ENCODE data around the gene KRTAP9-2. TPM values are rescaled to one million over a fixed set of nuclear protein-coding genes. Genes with fewer than 3 reads are reported as not detected.
"Not testable (repeated sequence)": the region's sequence is repeated elsewhere in the genome, so short reads cannot be mapped to it uniquely, and the experiment has no call there.

The KRTAP9-2 gene
- total RNA-seq, 4 donors from 2014 or later: 18.1 to 183 TPM; not detected in 2

DNA sequence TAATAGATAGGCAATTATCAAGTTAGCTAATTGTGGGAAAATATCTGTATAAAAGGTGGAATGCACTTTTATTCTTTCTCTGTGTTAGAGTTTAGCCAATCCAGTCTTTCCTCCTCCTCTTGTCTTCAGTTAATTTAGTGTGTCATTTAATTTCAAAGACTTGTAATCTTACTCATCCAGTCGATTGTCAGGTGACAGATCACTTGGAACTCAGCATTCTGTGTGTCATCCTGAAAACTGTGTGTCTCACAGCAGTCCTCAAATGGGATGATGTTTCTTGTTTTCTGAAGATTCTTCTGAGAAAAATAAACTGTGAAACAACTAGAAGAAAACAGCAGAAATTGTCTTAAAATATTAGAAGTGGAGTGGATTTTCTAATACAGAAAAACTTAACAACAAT, 41.4 kb upstream of the KRTAP9-2 start:
- no peak for TF ChIP-seq POLR2A (IDR thresholded peaks at IDR 0.05)
- TF ChIP-seq, protein P1, sequence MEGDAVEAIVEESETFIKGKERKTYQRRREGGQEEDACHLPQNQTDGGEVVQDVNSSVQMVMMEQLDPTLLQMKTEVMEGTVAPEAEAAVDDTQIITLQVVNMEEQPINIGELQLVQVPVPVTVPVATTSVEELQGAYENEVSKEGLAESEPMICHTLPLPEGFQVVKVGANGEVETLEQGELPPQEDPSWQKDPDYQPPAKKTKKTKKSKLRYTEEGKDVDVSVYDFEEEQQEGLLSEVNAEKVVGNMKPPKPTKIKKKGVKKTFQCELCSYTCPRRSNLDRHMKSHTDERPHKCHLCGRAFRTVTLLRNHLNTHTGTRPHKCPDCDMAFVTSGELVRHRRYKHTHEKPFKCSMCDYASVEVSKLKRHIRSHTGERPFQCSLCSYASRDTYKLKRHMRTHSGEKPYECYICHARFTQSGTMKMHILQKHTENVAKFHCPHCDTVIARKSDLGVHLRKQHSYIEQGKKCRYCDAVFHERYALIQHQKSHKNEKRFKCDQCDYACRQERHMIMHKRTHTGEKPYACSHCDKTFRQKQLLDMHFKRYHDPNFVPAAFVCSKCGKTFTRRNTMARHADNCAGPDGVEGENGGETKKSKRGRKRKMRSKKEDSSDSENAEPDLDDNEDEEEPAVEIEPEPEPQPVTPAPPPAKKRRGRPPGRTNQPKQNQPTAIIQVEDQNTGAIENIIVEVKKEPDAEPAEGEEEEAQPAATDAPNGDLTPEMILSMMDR (IDR thresholded peaks at IDR 0.05): no peak
- no peak overlapping the region for H3K4me3 ChIP-seq (ENCODE audit: low read depth, poor library complexity, severe bottlenecking)
- WGBS, 2 donors: 33 to 45% methylated on average over 1 of the region's 1 CpG
- intact Hi-C loops (cut with DNase I; ENCODE audit: low total_unique reads): no loop called here
- no peak for DNase-seq (ENCODE audit: low spot score in 2 of 2)

DNA sequence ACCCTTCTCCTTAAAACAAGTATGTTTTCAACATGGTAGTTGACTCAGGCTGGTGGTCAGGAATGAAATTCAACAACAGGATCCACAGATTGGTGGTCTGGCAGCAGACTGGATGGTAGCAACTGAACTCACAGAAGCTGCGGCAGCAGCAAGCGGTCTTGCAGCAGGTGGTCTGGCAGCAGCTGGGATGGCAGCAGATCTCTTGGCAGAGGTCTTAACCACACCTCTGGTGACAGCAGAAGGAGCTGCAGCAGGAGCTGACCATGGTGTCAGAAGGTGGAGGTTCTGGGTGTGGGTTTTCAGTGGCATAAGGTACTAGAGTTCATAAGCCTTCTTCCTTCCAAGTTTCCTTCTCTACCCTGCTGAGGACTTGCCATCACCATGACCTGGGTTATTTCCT, 39.6 kb upstream of the KRTAP9-2 start:
- no peak overlapping the region for H3K4me3 ChIP-seq (ENCODE audit: low read depth, poor library complexity, severe bottlenecking)
- WGBS, 2 donors: 60 to 80% methylated on average over 2 of the region's 2 CpGs
- DNase-seq (ENCODE audit: low spot score in 2 of 2): no peak
- no peak for TF ChIP-seq POLR2A (IDR thresholded peaks at IDR 0.05)
- TF ChIP-seq, protein P1 (IDR thresholded peaks at IDR 0.05): no peak
- intact Hi-C loops (cut with DNase I; ENCODE audit: low total_unique reads): no loop called here

DNA sequence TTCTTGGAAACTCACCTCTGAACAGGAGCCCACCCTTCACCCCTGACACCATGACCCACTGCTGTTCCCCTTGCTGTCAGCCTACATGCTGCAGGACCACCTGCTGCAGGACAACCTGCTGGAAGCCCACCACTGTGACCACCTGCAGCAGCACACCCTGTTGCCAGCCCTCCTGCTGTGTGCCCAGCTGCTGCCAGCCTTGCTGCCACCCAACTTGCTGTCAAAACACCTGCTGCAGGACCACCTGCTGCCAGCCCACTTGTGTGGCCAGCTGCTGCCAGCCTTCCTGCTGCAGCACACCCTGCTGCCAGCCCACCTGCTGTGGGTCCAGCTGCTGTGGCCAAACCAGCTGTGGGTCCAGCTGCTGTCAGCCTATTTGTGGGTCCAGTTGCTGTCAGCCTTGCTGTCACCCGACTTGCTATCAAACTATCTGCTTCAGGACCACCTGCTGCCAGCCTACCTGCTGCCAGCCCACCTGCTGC, 36.6 kb upstream of the KRTAP9-2 start, which contains the start of gene KRTAP9-1:
KRTAP9-1 (plus strand) TSS at position 51 of the 482 bp plus-strand sequence; CDS start at position 51, 0 bp downstream.
- intact Hi-C loops (cut with DNase I; ENCODE audit: low total_unique reads); H3K4me3 ChIP-seq (ENCODE audit: low read depth, poor library complexity, severe bottlenecking); DNase-seq (ENCODE audit: low spot score in 2 of 2): not testable (repeated sequence)
- 78 to 86% methylated on average over 1 of the region's 1 CpG for WGBS, 2 donors

DNA sequence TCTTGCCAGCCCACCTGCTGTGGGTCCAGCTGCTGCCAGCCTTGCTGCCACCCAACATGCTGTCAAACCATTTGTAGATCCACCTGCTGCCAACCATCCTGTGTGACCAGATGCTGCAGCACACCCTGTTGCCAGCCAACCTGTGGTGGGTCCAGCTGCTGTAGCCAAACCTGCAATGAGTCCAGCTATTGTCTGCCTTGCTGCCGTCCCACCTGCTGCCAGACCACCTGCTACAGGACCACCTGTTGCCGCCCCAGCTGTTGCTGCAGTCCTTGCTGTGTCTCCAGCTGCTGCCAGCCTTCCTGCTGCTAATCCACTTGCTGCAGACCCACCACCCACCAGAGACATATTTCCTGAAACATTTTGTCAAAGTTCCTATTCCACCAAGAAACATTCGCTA, 36.1 kb upstream of the KRTAP9-2 start:
- WGBS, 2 donors: 83 to 90% methylated on average over 3 of the region's 3 CpGs
- intact Hi-C loops (cut with DNase I; ENCODE audit: low total_unique reads): no loop called here
- TF ChIP-seq, protein P1 (IDR thresholded peaks at IDR 0.05): no peak
- no peak for TF ChIP-seq POLR2A (IDR thresholded peaks at IDR 0.05)
- H3K4me3 ChIP-seq (ENCODE audit: low read depth, poor library complexity, severe bottlenecking): no peak overlapping the region
- no peak for DNase-seq (ENCODE audit: low spot score in 2 of 2)

DNA sequence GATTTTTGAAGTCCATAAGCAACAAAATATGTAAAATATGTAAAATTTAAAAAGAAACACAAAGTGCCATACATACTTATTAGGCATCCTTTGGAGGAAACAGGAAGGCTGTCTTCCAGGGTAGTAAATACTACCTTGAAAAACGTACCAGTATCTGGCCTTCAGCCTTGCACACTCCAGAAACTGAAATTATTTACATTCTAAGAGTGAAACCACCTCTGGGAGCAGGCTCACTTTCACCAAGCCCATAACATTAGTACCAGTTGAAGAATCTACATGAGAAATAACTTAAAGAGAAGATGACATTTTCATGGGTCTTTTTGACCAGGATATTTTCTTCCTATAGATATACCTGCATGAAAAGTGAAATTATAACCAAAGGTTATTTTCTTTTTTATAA, 30.4 kb upstream of the KRTAP9-2 start:
- no peak for DNase-seq (ENCODE audit: low spot score in 2 of 2)
- TF ChIP-seq, protein P1 (IDR thresholded peaks at IDR 0.05): no peak
- no peak for TF ChIP-seq POLR2A (IDR thresholded peaks at IDR 0.05)
- intact Hi-C loops (cut with DNase I; ENCODE audit: low total_unique reads): no loop called here
- H3K4me3 ChIP-seq (ENCODE audit: low read depth, poor library complexity, severe bottlenecking): no peak overlapping the region
- WGBS, 2 donors: 45 to 49% methylated on average over 1 of the region's 1 CpG

DNA sequence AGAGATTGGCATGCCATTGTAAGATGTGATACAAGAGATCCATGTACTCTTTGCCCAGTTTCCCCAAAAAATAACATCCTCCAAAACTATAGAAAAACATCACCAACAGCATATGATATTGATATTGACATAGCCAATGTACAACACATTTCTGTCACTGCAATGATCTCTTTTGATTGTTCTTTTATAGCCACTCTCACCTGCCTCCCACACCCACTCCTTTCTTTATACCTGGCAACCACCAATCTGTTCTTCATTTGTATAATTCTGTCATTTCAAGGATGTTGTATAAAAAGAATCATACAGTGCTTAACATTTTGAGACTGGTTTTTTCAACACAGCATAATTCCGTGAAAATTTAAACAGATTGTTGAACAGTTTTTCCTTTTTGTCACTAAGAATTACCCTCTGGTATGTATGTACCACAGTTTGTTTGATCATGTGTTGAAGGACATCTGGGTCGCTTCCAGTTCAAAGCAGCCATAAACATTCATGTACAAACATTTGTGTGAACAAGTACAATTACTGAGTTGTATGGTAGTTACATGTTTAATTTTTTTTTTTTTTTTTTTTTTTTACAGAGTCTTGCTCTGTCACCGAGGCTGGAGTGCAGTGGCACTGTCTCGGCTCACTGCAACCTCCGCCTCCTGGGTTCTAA, 26.9 kb upstream of the KRTAP9-2 start:
- no peak for DNase-seq (ENCODE audit: low spot score in 2 of 2)
- TF ChIP-seq POLR2A (IDR thresholded peaks at IDR 0.05): no peak
- TF ChIP-seq, protein P1 (IDR thresholded peaks at IDR 0.05): no peak
- WGBS, 2 donors: 59 to 69% methylated on average over 4 to 5 of the region's 5 CpGs
- intact Hi-C loops (cut with DNase I; ENCODE audit: low total_unique reads): no loop called here
- no peak overlapping the region for H3K4me3 ChIP-seq (ENCODE audit: low read depth, poor library complexity, severe bottlenecking)

All from lower leg skin (tissue), 4 donors.